ENCODE data around the gene COL4A5. TPM values are rescaled to one million over a fixed set of nuclear protein-coding genes. Genes with fewer than 3 reads are reported as not detected.

The COL4A5 gene
- total RNA-seq, 1 experiment from 2014 or later: 29.4 TPM

DNA sequence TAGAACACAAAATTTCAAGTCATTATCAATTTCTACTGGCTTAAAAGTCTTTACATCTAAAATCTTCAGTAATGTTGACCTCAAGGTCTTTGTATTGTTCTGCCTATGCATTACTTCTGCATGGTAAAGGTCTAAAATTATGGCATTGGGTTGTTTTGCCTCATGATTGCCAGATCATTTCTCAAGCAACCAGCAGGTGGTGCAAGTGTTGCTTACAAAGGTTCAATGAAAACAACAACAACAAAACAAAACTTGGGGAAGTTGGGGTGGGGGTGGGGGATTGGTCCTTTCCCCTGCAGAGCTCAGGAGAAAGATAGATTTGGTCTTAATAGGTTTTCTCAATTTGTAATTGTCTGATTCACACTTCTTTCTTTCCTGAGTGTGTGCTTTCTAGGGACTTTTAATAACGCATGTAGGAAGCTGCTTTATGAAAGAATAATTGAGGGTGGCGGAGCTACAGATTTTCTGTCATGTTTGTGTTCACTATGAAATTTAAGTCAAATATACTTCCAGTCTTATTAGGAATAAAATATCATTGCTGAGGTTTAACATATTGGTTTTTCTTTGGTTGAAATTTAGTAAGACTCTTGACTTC, 145.1 kb downstream of the COL4A5 start:
- no peaks in the 10 kb centered on the region for H3K79me2 ChIP-seq (ENCODE audit: insufficient read depth, low read length)
- no peaks in the 10 kb centered on the region for H3K4me1 ChIP-seq (ENCODE audit: control insufficient read depth in 1 of 2, insufficient read depth in 2 of 2, low read length in 2 of 2)
- H3K9me2 ChIP-seq (ENCODE audit: insufficient read depth): no peaks in the 10 kb centered on the region
- H3K9me3 ChIP-seq (ENCODE audit: control insufficient read depth in 1 of 2, insufficient read depth in 1 of 2, low read depth in 1 of 2, low read length in 2 of 2): no peaks in the 10 kb centered on the region
- RAD21 ChIA-PET (ENCODE audit: low non-redundant PET in 1 of 2, low total read pairs in 2 of 2, uncharacterized antibody in 2 of 2, unreplicated experiment in 2 of 2): no interaction called here
- ATAC-seq: no peak
- no peaks in the 10 kb centered on the region for H4K20me1 ChIP-seq (ENCODE audit: insufficient read depth)
- POLR2A ChIA-PET: no interaction called here
- H3K27ac ChIP-seq (ENCODE audit: low read depth, low read length): no peak overlapping the region
- H3K4me3 ChIP-seq (replicated peaks in 1 of 2; ENCODE audit: low read depth in 1 of 2, low read length in 2 of 2): no peak overlapping the region
- CTCF ChIA-PET: interaction anchor here (1.5 kb wide), 1 partner anchor 10 kb away, joined by 3 read pairs; no protein-coding TSS in a partner anchor
- intact Hi-C loops (cut with micrococcal nuclease): loop anchor here (2.0 kb wide), 1 partner anchor 800 kb away; no protein-coding TSS in a partner anchor
- no peak overlapping the region for H3K9ac ChIP-seq (ENCODE audit: low read length)
- TF ChIP-seq RAD21 (IDR thresholded peaks at IDR 0.05; ENCODE audit: low read depth) (peak; percentile 26; the same call in 1 of the 2 replicates), EGR1 (IDR thresholded peaks at IDR 0.05; ENCODE audit: low read depth) (no peak), CBX3 (IDR thresholded peaks at IDR 0.05; ENCODE audit: low read depth) (no peak)
- TF ChIP-seq, protein P1, sequence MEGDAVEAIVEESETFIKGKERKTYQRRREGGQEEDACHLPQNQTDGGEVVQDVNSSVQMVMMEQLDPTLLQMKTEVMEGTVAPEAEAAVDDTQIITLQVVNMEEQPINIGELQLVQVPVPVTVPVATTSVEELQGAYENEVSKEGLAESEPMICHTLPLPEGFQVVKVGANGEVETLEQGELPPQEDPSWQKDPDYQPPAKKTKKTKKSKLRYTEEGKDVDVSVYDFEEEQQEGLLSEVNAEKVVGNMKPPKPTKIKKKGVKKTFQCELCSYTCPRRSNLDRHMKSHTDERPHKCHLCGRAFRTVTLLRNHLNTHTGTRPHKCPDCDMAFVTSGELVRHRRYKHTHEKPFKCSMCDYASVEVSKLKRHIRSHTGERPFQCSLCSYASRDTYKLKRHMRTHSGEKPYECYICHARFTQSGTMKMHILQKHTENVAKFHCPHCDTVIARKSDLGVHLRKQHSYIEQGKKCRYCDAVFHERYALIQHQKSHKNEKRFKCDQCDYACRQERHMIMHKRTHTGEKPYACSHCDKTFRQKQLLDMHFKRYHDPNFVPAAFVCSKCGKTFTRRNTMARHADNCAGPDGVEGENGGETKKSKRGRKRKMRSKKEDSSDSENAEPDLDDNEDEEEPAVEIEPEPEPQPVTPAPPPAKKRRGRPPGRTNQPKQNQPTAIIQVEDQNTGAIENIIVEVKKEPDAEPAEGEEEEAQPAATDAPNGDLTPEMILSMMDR (IDR thresholded peaks at IDR 0.05 in 2 of 3, conservative IDR thresholded peaks at IDR 0.05 in 1 of 3; ENCODE audit: borderline replicate concordance in 1 of 3, insufficient read depth in 1 of 3, low read depth in 2 of 3, low read length in 2 of 3): peak; percentile 22 to 50 (median 40); a peak in 4 of 6 replicates
- DNase-seq (ENCODE audit: low read depth, low spot score): peak; percentile 4
- BruUV-seq (replicated peaks): no TSS peak
- H3K36me3 ChIP-seq (ENCODE audit: control insufficient read depth in 1 of 2, insufficient read depth in 2 of 2, low read length in 2 of 2): no peaks in the 10 kb centered on the region
- no peaks in the 10 kb centered on the region for H3K27me3 ChIP-seq (ENCODE audit: insufficient read depth, low read length)
- no peak overlapping the region for H3K4me2 ChIP-seq (ENCODE audit: low read length)
- no peak overlapping the region for H2AFZ ChIP-seq (ENCODE audit: low read depth, low read length, poor library complexity, severe bottlenecking)

DNA sequence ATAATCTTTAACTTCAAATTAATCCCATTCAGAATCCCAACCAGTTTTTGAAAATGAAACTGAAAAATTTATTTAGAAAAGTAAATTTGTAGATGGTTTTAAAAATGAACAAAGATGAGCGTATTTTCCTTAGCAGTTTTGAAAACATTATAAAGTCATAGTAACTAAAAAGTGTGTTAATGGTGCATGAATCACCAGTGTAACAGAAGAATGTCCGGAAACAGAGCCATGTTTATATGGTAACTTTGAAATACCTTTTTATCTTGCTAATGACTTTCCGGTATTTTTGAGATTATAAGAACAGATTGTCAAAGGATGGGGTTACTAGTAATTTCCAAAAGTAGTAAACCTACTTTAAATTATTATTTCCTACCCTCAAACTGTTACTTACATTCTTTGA, 150.9 kb downstream of the COL4A5 start:
- Histone ChIP-seq H3K9me3 (ENCODE audit: control insufficient read depth in 1 of 2, insufficient read depth in 1 of 2, low read depth in 1 of 2, low read length in 2 of 2) (no peaks in the 10 kb centered on the region), H3K9ac (ENCODE audit: low read length) (no peak overlapping the region), H3K36me3 (ENCODE audit: control insufficient read depth in 1 of 2, insufficient read depth in 2 of 2, low read length in 2 of 2) (no peaks in the 10 kb centered on the region; a peak in 1 of 4 replicates), H3K79me2 (ENCODE audit: insufficient read depth, low read length) (no peaks in the 10 kb centered on the region), H3K27me3 (ENCODE audit: insufficient read depth, low read length) (no peaks in the 10 kb centered on the region), H4K20me1 (ENCODE audit: insufficient read depth) (no peaks in the 10 kb centered on the region), H3K4me1 (ENCODE audit: control insufficient read depth in 1 of 2, insufficient read depth in 2 of 2, low read length in 2 of 2) (no peaks in the 10 kb centered on the region), H2AFZ (ENCODE audit: low read depth, low read length, poor library complexity, severe bottlenecking) (no peak overlapping the region), H3K4me2 (ENCODE audit: low read length) (no peak overlapping the region), H3K27ac (ENCODE audit: low read depth, low read length) (no peak overlapping the region), H3K9me2 (ENCODE audit: insufficient read depth) (no peaks in the 10 kb centered on the region), H3K4me3 (replicated peaks in 1 of 2; ENCODE audit: low read depth in 1 of 2, low read length in 2 of 2) (no peak overlapping the region)
- no peak for DNase-seq (ENCODE audit: low read depth, low spot score)
- ATAC-seq: no peak
- intact Hi-C loops (cut with micrococcal nuclease): no loop called here
- ChIA-PET CTCF (no interaction called here), POLR2A (no interaction called here), RAD21 (ENCODE audit: low non-redundant PET in 1 of 2, low total read pairs in 2 of 2, uncharacterized antibody in 2 of 2, unreplicated experiment in 2 of 2) (no interaction called here)
- TF ChIP-seq SRF (IDR thresholded peaks at IDR 0.05; ENCODE audit: low read depth): no peak
- TF ChIP-seq POLR2AphosphoS5 (IDR thresholded peaks at IDR 0.05; ENCODE audit: low read depth, low read length): no peak
- TF ChIP-seq ELF1 (IDR thresholded peaks at IDR 0.05; ENCODE audit: borderline replicate concordance, low read depth): no peak
- TF ChIP-seq EZH2phosphoT487 (IDR thresholded peaks at IDR 0.05; ENCODE audit: borderline replicate concordance): no peak
- no peak for TF ChIP-seq CEBPB (IDR thresholded peaks at IDR 0.05; ENCODE audit: low read depth)
- no peak for TF ChIP-seq JUND (IDR thresholded peaks at IDR 0.05)
- TF ChIP-seq POLR2A (IDR thresholded peaks at IDR 0.05; ENCODE audit: borderline replicate concordance, extremely low read depth, insufficient read depth, insufficient read length): no peak
- no peak for TF ChIP-seq YY1 (IDR thresholded peaks at IDR 0.05; ENCODE audit: extremely low read depth, insufficient replicate concordance, low read depth, low read length)
- TF ChIP-seq ZFX (IDR thresholded peaks at IDR 0.05): no peak
- TF ChIP-seq ZNF274 (IDR thresholded peaks at IDR 0.05; ENCODE audit: low read depth, low read length): no peak
- TF ChIP-seq, protein P2, sequence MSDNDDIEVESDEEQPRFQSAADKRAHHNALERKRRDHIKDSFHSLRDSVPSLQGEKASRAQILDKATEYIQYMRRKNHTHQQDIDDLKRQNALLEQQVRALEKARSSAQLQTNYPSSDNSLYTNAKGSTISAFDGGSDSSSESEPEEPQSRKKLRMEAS (IDR thresholded peaks at IDR 0.05): no peak
- no peak for TF ChIP-seq FOSL1 (IDR thresholded peaks at IDR 0.05; ENCODE audit: low read depth)
- no peak for TF ChIP-seq SIN3A (IDR thresholded peaks at IDR 0.05; ENCODE audit: low read depth)
- no TSS peak for BruUV-seq (replicated peaks)
